Measurements from ENCODE around the gene AGBL1. TPM values are rescaled to one million over a fixed set of nuclear protein-coding genes. Genes with fewer than 3 reads are reported as not detected.

AGBL1 gene
- polyA plus RNA-seq, 1 experiment, result not detected

DNA sequence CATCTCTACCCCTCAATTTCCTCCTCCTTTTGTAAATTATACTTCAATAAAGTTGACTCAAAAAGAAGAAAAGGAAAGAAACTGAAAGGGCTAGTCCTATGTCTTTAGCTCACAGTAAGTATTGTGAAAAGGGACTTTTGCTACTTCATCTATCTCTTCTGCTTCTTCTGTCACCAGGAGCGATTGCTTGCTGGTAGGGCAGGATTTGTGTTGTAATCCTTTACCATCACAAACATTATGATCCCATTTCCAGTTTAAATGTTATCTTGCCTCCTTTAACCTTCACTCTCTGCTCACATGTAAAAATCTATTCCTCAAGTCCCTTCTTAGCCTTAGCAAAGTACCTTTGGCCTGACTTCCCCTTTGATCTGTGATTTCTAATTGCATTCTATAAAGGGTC is 537.1 kb downstream of the AGBL1 start:
- no peak overlapping the region for H3K4me3 ChIP-seq (ENCODE audit: low read depth, low read length)
- DNase-seq (ENCODE audit: low read depth, low spot score), result no peak
- no peak overlapping the region for H3K27ac ChIP-seq (ENCODE audit: low read depth, low read length)
- no peaks in the 10 kb centered on the region for H3K27me3 ChIP-seq (ENCODE audit: control insufficient read depth, insufficient read depth, low read length)
- CTCF ChIA-PET, result no interaction called here
- TF ChIP-seq, protein P1, sequence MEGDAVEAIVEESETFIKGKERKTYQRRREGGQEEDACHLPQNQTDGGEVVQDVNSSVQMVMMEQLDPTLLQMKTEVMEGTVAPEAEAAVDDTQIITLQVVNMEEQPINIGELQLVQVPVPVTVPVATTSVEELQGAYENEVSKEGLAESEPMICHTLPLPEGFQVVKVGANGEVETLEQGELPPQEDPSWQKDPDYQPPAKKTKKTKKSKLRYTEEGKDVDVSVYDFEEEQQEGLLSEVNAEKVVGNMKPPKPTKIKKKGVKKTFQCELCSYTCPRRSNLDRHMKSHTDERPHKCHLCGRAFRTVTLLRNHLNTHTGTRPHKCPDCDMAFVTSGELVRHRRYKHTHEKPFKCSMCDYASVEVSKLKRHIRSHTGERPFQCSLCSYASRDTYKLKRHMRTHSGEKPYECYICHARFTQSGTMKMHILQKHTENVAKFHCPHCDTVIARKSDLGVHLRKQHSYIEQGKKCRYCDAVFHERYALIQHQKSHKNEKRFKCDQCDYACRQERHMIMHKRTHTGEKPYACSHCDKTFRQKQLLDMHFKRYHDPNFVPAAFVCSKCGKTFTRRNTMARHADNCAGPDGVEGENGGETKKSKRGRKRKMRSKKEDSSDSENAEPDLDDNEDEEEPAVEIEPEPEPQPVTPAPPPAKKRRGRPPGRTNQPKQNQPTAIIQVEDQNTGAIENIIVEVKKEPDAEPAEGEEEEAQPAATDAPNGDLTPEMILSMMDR (IDR thresholded peaks at IDR 0.05; ENCODE audit: low read depth, low read length), result no peak
- POLR2A ChIA-PET, result no interaction called here
- H3K9me3 ChIP-seq (ENCODE audit: control insufficient read depth, insufficient read depth, low read length), result no peaks in the 10 kb centered on the region

DNA sequence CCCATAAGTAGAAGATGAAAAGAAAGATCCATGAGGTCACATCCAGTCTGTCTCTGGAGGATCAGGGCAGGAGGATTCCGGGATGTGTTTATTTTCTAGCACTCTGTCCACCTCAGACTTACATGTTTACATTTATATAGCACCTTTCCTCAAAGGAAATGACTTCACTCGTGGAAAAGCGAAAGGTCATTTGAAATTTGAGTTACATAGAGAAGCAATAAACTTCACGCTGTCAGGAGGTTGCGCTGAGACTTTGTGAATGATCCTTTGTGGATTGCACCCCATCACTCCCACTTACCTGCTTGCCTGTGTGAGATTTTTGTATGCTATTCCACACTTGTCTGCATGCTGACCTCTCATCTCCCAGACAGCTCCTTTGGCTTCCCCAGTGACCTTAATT is 540.5 kb downstream of the AGBL1 start:
- POLR2A ChIA-PET, result no interaction called here
- no peaks in the 10 kb centered on the region for H3K27me3 ChIP-seq (ENCODE audit: control insufficient read depth, insufficient read depth, low read length)
- CTCF ChIA-PET, result no interaction called here

DNA sequence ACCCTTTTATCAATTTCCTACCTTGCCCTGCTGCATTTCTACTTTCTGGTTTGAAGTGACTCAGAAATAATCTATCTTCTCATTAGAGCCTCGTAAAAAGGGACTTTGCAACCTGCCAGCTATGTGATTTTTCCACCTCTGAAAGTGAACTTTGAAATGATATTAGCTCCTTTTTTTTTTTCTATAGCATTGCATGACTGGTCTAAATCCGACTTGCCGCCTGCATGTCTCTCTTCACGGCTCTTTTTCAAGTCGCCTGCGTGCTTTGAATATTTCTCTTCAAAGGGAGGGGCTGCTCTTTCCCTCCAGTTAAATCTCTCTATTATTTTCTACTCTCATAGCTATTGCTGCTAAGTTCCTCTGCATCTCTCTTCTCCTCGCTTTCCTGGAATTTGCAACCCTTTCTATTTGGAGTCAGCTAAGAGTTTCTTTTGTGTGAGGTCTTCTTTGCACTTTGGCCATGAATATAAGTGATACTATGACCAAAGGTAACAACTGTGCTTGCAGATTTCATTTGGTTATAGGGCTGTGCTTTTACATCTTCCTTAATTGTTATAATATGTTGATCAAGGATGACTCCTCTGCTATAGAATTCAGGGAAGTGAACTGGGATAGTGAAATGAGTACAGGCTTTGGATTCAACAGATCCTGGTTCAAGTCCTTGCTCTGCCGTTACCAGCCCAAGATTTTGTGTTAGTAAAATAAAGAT is 541.1 kb downstream of the AGBL1 start:
- TF ChIP-seq, protein P1 (IDR thresholded peaks at IDR 0.05; ENCODE audit: low read depth, low read length), result no peak
- Histone ChIP-seq H3K9me3 (ENCODE audit: control insufficient read depth, insufficient read depth, low read length) (no peaks in the 10 kb centered on the region; the same call in 1 of the 2 replicates), H3K27ac (ENCODE audit: low read depth, low read length) (no peak overlapping the region), H3K27me3 (ENCODE audit: control insufficient read depth, insufficient read depth, low read length) (no peaks in the 10 kb centered on the region), H3K4me3 (ENCODE audit: low read depth, low read length) (no peak overlapping the region)
- DNase-seq (ENCODE audit: low read depth, low spot score), result no peak
- POLR2A ChIA-PET, result no interaction called here
- CTCF ChIA-PET, result no interaction called here

More for the DNA sequence above, 540.5 kb downstream of the AGBL1 start:
- Histone ChIP-seq H3K4me3 (ENCODE audit: low read depth, low read length) (no peak overlapping the region), H3K27ac (ENCODE audit: low read depth, low read length) (no peak overlapping the region), H3K9me3 (ENCODE audit: control insufficient read depth, insufficient read depth, low read length) (no peaks in the 10 kb centered on the region; the same call in 1 of the 2 replicates)
- TF ChIP-seq, protein P1 (IDR thresholded peaks at IDR 0.05; ENCODE audit: low read depth, low read length), result no peak
- DNase-seq (ENCODE audit: low read depth, low spot score), result no peak

DNA sequence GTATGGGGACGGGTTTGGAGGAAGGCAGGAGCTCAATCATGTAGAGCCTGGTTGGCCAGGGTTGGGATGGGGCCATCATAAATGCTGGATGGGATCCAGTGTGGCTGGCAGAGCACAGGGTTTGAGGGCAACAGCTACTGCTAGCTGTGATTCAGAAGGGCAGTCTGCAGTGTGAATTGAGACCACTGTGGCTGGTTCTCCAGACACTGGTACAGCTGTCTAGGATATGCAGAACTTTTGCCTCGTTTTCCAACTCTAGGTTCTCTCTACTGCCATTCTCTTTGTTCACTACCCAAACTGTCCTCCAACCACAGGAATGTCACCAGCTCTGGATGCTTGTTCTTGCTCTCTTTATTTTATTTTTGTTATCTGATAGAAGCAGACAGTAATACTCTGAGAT is 543.6 kb downstream of the AGBL1 start:
- Histone ChIP-seq H3K4me3 (ENCODE audit: low read depth, low read length) (no peak overlapping the region), H3K9me3 (ENCODE audit: control insufficient read depth, insufficient read depth, low read length) (no peaks in the 10 kb centered on the region; the same call in 1 of the 2 replicates), H3K27ac (ENCODE audit: low read depth, low read length) (no peak overlapping the region), H3K27me3 (ENCODE audit: control insufficient read depth, insufficient read depth, low read length) (no peaks in the 10 kb centered on the region)
- TF ChIP-seq, protein P1 (IDR thresholded peaks at IDR 0.05; ENCODE audit: low read depth, low read length), result no peak
- CTCF ChIA-PET, result no interaction called here
- no peak for DNase-seq (ENCODE audit: low read depth, low spot score)
- POLR2A ChIA-PET, result no interaction called here

DNA sequence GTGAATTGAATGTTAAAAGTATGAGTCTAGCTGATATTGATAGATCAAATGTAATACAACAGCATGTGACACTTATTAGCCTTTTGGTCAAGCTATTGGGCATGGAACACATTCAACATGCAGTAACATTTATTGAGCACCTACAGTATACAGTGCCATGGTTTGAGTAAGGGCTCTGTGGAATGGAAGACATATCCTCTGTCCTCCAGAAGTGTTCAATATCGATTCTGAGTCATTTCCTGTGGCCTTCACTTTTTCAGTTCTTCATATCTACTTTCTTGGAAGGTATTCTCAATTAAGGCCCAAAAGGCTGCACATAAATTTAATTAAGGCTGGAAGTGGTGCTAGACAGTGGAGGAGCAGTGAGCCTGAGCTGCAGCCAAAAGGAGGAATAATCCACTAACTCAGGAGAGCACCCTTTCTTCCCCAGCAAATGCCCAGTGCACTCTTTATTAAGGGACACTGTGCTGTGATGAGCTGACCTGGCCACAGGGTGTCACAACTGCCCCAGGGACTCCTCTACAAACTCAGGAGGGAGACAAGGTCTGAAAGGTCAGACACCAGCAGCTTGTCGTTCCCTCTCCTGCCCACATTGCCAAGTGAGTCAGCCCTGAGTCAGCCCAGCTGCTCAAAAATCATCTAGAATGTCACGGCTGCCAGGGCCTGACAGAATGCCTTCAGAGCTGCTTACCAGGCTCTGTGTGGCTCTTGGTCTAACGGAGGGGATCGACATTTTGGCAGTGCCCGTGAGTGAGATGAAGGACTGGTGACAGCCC is 544.8 kb downstream of the AGBL1 start:
- CTCF ChIA-PET, result no interaction called here
- TF ChIP-seq, protein P1 (IDR thresholded peaks at IDR 0.05; ENCODE audit: low read depth, low read length), result no peak
- Histone ChIP-seq H3K9me3 (ENCODE audit: control insufficient read depth, insufficient read depth, low read length) (no peaks in the 10 kb centered on the region; the same call in 1 of the 2 replicates), H3K4me3 (ENCODE audit: low read depth, low read length) (no peak overlapping the region), H3K27me3 (ENCODE audit: control insufficient read depth, insufficient read depth, low read length) (no peaks in the 10 kb centered on the region), H3K27ac (ENCODE audit: low read depth, low read length) (no peak overlapping the region)
- DNase-seq (ENCODE audit: low read depth, low spot score), result no peak
- POLR2A ChIA-PET, result no interaction called here
